Measurements from ENCODE around the gene CLDN6. TPM values are rescaled to one million over a fixed set of nuclear protein-coding genes. Genes with fewer than 3 reads are reported as not detected.

CLDN6 gene
- total and polyA plus RNA-seq, 9 of the 15 experiments (the other 6 are each of a cell fraction or from before 2014, with no cell fraction given): 0.22 to 0.75 (median 0.38) TPM; not detected in 3

GRCh38 chr16:2983706-2984136 lies 34.3 kb downstream of the CLDN6 start (continued):
- TF ChIP-seq MEF2D (tag; conservative IDR thresholded peaks at IDR 0.05; ENCODE audit: low read depth) (no peak), SAFB2 (IDR thresholded peaks at IDR 0.05; ENCODE audit: borderline replicate concordance, low read depth, low read length, severe bottlenecking) (no peak), FOXP4 (CRISPR knock-in tag; IDR thresholded peaks at IDR 0.05; ENCODE audit: borderline replicate concordance) (no peak), E2F1 (CRISPR knock-in tag; IDR thresholded peaks at IDR 0.05) (peak; percentile 27; the same call in 1 of the 2 replicates), ZNF778 (CRISPR knock-in tag; IDR thresholded peaks at IDR 0.05) (no peak), GMEB1 (CRISPR knock-in tag; IDR thresholded peaks at IDR 0.05) (no peak), NFE2L1 (tag; IDR thresholded peaks at IDR 0.05; ENCODE audit: borderline replicate concordance, low read depth) (no peak), ELF4 (CRISPR knock-in tag; IDR thresholded peaks at IDR 0.05) (no peak), TSC22D4 (tag; IDR thresholded peaks at IDR 0.05) (no peak), BDP1 (IDR thresholded peaks at IDR 0.05; ENCODE audit: insufficient read depth, insufficient read length) (no peak), ZBTB2 (IDR thresholded peaks at IDR 0.05) (0 out of 2 replicates have a peak, but pooled peaks have one; percentile 37), RAD51 (IDR thresholded peaks at IDR 0.05; ENCODE audit: borderline replicate concordance, low read depth) (no peak), ZSCAN29 (IDR thresholded peaks at IDR 0.05) (no peak), ELF1 (tag; IDR thresholded peaks at IDR 0.05) (no peak), BCLAF1 (IDR thresholded peaks at IDR 0.05; ENCODE audit: borderline replicate concordance in 1 of 2, control insufficient read depth in 1 of 2, low read depth in 2 of 2, low read length in 1 of 2) (no peak), DIDO1 (tag; IDR thresholded peaks at IDR 0.05; ENCODE audit: low read depth) (no peak), LEF1 (IDR thresholded peaks at IDR 0.05) (no peak), RNF2 (IDR thresholded peaks at IDR 0.05) (0 out of 2 replicates have a peak, but pooled peaks have one; percentile 41), ZNF165 (CRISPR knock-in tag; IDR thresholded peaks at IDR 0.05; ENCODE audit: borderline replicate concordance) (no peak), ZBTB1 (CRISPR knock-in tag; IDR thresholded peaks at IDR 0.05; ENCODE audit: borderline replicate concordance, low read depth) (peak; percentile 44; the same call in 1 of the 2 replicates)

Data from K562 (cell line).